GM12865 (cell line): Measurements from ENCODE around the gene EPB42.
"Not testable (repeated sequence)": the region's sequence is repeated elsewhere in the genome, so short reads cannot be mapped to it uniquely, and the experiment has no call there.

Experiments
- DNase-seq: peaks from one replicate; pipeline ENCODE4 v3.0.0; 2010; ENCODE audit warnings: low read depth
- H3K4me3 ChIP-seq: 2 replicates; pipeline ENCODE4 v1.5.1; 2011; ENCODE audit warnings: mild to moderate bottlenecking, low read depth, low read length, control low read depth
- CTCF ChIP-seq: IDR thresholded peaks from 2 replicates; pipeline ENCODE4 v1.5.1; 2011; ENCODE audit warnings: low read length, control low read depth, low read depth, inconsistent platforms; ENCODE audit not compliant: insufficient read depth; ENCODE audit errors: missing control alignments

The EPB42 gene

GRCh38 chr15:43187544-43188155 lies 33.2 kb downstream of the EPB42 start:
- DNase-seq, result peak; percentile 59

GRCh38 chr15:43186003-43186353 lies 34.8 kb downstream of the EPB42 start:
- H3K4me3 ChIP-seq, result peak overlapping the region; percentile 76
- TF ChIP-seq CTCF, result no peak
- no peak for DNase-seq

More at GRCh38 chr15:43187544-43188155, 33.2 kb downstream of the EPB42 start:
- no peak overlapping the region for H3K4me3 ChIP-seq
- peak; percentile 58 for TF ChIP-seq CTCF

GRCh38 chr15:43185157-43186002 lies 35.4 kb downstream of the EPB42 start, which contains the start of gene CCNDBP1:
Gene CCNDBP1 (plus strand): TSS chr15:43185403. CDS start chr15:43185499, 96 bp downstream.
- H3K4me3 ChIP-seq, result peak within 1 kb of the TSS; percentile 76
- TF ChIP-seq CTCF, result peak; percentile 55
- peak; percentile 97 for DNase-seq

GRCh38 chr15:43184407-43185124 lies 36.3 kb downstream of the EPB42 start:
- TF ChIP-seq CTCF, result no peak
- DNase-seq, result no peak
- no peak overlapping the region for H3K4me3 ChIP-seq

DNA sequence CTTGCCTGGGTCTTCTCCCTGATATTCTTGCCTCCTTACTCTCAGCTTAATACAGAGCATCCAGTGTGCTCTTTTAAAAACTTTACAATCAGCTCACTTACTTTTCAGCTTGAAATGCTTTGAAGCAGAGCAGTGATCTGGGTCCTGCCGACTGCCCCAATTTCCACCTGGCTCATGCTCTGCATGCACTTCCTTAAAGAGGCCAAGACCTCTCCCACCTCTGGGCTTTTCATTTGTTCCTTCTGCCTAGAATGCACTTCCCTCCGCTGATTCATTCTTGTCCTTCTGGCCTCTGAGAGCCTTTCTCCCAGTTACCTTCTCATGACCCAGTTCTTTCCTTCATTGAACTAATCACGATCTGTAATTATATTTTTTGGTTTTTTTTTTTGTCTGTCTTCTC lies 37.5 kb downstream of the EPB42 start:
- no peak overlapping the region for H3K4me3 ChIP-seq
- DNase-seq, result no peak
- TF ChIP-seq CTCF, result no peak

DNA sequence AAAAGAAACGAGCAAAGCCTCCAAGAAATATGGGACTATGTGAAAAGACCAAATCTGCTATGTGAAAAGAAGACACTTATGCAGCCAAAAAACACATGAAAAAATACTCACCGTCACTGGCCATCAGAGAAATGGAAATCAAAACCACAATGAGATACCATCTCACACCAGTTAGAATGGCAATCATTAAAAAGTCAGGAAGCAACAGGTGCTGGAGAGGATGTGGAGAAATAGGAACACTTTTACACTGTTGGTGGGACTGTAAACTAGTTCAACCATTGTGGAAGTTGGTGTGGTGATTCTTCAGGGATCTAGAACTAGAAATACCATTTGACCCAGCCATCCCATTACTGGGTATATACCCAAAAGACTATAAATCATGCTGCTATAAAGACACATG lies 43.7 kb downstream of the EPB42 start:
- not testable (repeated sequence) for H3K4me3 ChIP-seq, DNase-seq

GRCh38 chr15:43175656-43176309 lies 45.0 kb downstream of the EPB42 start:
- DNase-seq, H3K4me3 ChIP-seq: not testable (repeated sequence)
